NCI-H2171 treated with DMSO at 0.1 percent for 48 hours (cell line): Measurements from ENCODE around the gene SLC25A45.

ENCODE experiments used
- DNase-seq: peaks from one replicate; lab custom pipeline; 2025; lab: John Stamatoyannopoulos, UW

SLC25A45 gene

GRCh38 chr11:65382033-65382803 lies at the start of gene SLC25A45:
Gene SLC25A45 (minus strand): TSS chr11:65382646. CDS start chr11:65381951, 695 bp downstream.
- peak; percentile 98 for DNase-seq

- no peak for DNase-seq
Observed at GRCh38 chr11:65431451-65432099, 49.1 kb upstream of the SLC25A45 start.

GRCh38 chr11:65430406-65431217 lies 48.2 kb upstream of the SLC25A45 start:
- no peak for DNase-seq

- no peak for DNase-seq
Observed at GRCh38 chr11:65429724-65430405, 47.4 kb upstream of the SLC25A45 start.

GRCh38 chr11:65429068-65429681 lies 46.7 kb upstream of the SLC25A45 start:
- no peak for DNase-seq

GRCh38 chr11:65428578-65429067 lies 46.2 kb upstream of the SLC25A45 start:
- no peak for DNase-seq

- no peak for DNase-seq
Observed at GRCh38 chr11:65427691-65428577, 45.5 kb upstream of the SLC25A45 start.

- peak; percentile 9 for DNase-seq
Observed at GRCh38 chr11:65426839-65427690, 44.6 kb upstream of the SLC25A45 start.

GRCh38 chr11:65425971-65426838 lies 43.8 kb upstream of the SLC25A45 start:
- DNase-seq: no peak

- peak; percentile 13 for DNase-seq
Observed at GRCh38 chr11:65425105-65425970, 42.9 kb upstream of the SLC25A45 start.

GRCh38 chr11:65424205-65425104 lies 42.0 kb upstream of the SLC25A45 start:
- DNase-seq: peak; percentile 25

- DNase-seq: peak; percentile 9
Observed at GRCh38 chr11:65423516-65424204, 41.2 kb upstream of the SLC25A45 start.

- DNase-seq: peak; percentile 59
Observed at GRCh38 chr11:65422633-65423515, 40.4 kb upstream of the SLC25A45 start, which contains the start of gene NEAT1. Gene NEAT1 (plus strand): TSS chr11:65422798.

- DNase-seq: peak; percentile 88
Observed at GRCh38 chr11:65421794-65422632, 39.6 kb upstream of the SLC25A45 start.
